ENCODE results near the gene MGLL. TPM values are rescaled to one million over a fixed set of nuclear protein-coding genes. Genes with fewer than 3 reads are reported as not detected.

MGLL gene
- total and polyA plus RNA-seq, 2 donors from 2014 or later, result 74.2 to 250 TPM

DNA sequence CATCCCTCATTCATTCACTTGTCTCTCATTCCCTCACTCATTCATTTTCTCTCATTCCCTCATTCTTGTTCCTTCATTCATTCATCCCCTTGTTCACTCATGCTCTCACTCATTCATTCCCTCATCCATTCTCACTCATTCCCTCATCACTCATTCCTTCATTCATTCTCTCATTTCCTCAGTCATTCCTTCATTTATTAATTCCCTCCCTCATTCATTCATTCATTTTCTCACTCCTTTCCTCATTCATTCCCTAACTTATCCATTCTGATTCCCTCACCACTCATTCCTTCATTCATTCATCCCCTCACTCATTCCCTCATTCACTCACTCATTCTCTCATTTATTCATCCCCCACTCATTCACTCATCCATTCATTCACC lies 135.8 kb downstream of the MGLL start:
- TF ChIP-seq, protein P1, sequence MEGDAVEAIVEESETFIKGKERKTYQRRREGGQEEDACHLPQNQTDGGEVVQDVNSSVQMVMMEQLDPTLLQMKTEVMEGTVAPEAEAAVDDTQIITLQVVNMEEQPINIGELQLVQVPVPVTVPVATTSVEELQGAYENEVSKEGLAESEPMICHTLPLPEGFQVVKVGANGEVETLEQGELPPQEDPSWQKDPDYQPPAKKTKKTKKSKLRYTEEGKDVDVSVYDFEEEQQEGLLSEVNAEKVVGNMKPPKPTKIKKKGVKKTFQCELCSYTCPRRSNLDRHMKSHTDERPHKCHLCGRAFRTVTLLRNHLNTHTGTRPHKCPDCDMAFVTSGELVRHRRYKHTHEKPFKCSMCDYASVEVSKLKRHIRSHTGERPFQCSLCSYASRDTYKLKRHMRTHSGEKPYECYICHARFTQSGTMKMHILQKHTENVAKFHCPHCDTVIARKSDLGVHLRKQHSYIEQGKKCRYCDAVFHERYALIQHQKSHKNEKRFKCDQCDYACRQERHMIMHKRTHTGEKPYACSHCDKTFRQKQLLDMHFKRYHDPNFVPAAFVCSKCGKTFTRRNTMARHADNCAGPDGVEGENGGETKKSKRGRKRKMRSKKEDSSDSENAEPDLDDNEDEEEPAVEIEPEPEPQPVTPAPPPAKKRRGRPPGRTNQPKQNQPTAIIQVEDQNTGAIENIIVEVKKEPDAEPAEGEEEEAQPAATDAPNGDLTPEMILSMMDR (IDR thresholded peaks at IDR 0.05; ENCODE audit: borderline replicate concordance, extremely low read depth, insufficient read depth), result no peak
- H3K36me3 ChIP-seq (ENCODE audit: control insufficient read depth in 2 of 3, insufficient read depth in 3 of 3, low read length in 3 of 3), result no peaks in the 10 kb centered on the region
- DNase-seq (no peak), FAIRE-seq (no peak)
- no peak overlapping the region for H3K4me3 ChIP-seq (ENCODE audit: low read length in 3 of 3)
- H3K27ac ChIP-seq (ENCODE audit: low read depth in 2 of 2, low read length in 2 of 2), result no peak overlapping the region
- no peaks in the 10 kb centered on the region for H3K9me3 ChIP-seq (ENCODE audit: control insufficient read depth in 2 of 3, insufficient read depth in 1 of 3, low read length in 3 of 3)
- H3K9ac ChIP-seq (ENCODE audit: low read length in 3 of 3), result no peak overlapping the region
- no peaks in the 10 kb centered on the region for H3K27me3 ChIP-seq (ENCODE audit: control insufficient read depth, insufficient read depth, low read length)
- H3K4me1 ChIP-seq (ENCODE audit: control insufficient read depth in 2 of 3, insufficient read depth in 2 of 3, low read depth in 1 of 3, low read length in 3 of 3), result no peaks in the 10 kb centered on the region
- intact Hi-C loops (cut with DNase I), result no loop called here

DNA sequence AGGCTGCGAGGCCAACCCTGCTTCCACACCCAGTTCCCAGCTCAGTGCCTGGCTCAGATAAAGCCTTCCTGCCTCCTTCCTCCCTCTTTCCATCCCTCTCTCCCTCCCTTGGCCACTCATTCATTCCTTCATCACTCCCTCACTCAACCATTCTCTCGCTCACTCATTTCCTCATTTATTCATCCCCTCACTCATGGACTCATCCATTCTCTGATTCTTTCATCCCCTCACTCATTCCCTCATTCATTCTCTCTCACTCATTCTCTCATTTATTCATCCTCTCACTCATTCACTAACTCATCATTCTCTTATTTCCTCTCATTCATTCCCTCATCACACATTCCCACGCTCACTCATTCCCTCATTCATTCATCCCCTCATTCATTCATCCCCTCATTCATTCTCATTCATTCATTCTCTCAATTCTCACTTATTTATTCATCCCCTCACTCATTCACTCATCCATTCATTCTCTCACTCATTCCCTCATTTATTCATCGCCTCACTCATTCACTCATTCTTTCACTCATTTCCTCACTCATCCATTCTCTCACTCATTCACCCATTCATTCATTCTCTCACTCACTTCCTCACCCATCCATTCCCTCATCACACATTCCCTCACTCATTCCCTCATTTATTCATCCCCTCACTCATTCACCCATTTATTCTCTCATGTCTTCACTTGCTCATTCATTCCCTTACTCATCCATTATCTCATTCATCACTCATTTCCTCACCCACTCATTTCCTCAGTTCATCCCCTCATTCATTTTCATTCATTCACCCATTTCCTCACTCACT lies 136.4 kb downstream of the MGLL start:
- intact Hi-C loops (cut with DNase I), result no loop called here
- Histone ChIP-seq H3K4me3 (ENCODE audit: low read length in 3 of 3) (no peak overlapping the region), H3K27me3 (ENCODE audit: control insufficient read depth, insufficient read depth, low read length) (no peaks in the 10 kb centered on the region), H3K27ac (ENCODE audit: low read depth in 2 of 2, low read length in 2 of 2) (no peak overlapping the region), H3K9me3 (ENCODE audit: control insufficient read depth in 2 of 3, insufficient read depth in 1 of 3, low read length in 3 of 3) (no peaks in the 10 kb centered on the region), H3K9ac (ENCODE audit: low read length in 3 of 3) (no peak overlapping the region), H3K4me1 (ENCODE audit: control insufficient read depth in 2 of 3, insufficient read depth in 2 of 3, low read depth in 1 of 3, low read length in 3 of 3) (no peaks in the 10 kb centered on the region), H3K36me3 (ENCODE audit: control insufficient read depth in 2 of 3, insufficient read depth in 3 of 3, low read length in 3 of 3) (no peaks in the 10 kb centered on the region)
- DNase-seq, result peak in 1 of 5 donors; percentile 9
- TF ChIP-seq, protein P1 (IDR thresholded peaks at IDR 0.05; ENCODE audit: borderline replicate concordance, extremely low read depth, insufficient read depth), result no peak
- FAIRE-seq, result no peak

DNA sequence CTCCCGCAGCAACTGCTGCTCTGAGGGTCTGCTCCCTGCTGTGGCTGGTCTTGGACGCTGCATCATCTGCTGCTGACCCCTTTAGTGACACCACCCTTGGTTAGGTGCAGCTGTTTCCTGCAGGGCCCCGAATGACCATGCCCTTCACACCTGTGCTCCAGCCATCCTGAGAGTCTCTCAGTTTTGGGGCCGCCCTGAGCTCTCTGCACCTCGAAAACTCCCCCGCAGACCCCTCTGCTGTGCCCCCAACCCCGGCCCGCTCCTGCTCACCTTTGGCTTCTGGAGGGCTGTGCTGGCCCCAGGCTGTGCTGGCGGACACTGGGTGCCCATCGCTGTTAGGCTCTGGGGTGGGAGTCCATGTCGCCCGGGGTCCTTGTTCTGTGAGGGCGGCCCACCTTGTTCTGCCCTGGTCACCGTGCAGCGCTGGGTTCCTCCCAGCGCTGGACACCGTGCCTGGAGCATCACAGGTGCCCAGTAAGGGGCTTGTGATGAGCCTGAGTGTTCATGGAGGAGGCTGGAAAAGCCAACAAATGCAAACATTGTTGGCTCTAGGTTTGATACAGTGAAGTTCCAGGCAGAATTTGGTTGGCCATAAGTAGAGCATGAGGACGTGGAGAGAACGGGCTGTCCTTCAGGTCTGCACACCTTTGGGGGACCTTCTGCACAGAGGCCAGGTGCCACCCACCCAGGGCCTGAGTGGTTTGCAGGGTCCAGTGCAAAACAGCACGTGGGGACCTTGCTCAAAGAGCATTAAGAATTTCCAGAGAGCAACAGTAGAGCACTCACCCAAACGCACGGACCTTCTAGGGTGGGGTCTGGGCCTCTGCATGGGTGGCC lies 137.2 kb downstream of the MGLL start:
- Histone ChIP-seq H3K9ac (ENCODE audit: low read length in 3 of 3) (no peak overlapping the region), H3K4me1 (ENCODE audit: control insufficient read depth in 2 of 3, insufficient read depth in 2 of 3, low read depth in 1 of 3, low read length in 3 of 3) (no peaks in the 10 kb centered on the region), H3K27ac (ENCODE audit: low read depth in 2 of 2, low read length in 2 of 2) (no peak overlapping the region), H3K9me3 (ENCODE audit: control insufficient read depth in 2 of 3, insufficient read depth in 1 of 3, low read length in 3 of 3) (no peaks in the 10 kb centered on the region), H3K36me3 (ENCODE audit: control insufficient read depth in 2 of 3, insufficient read depth in 3 of 3, low read length in 3 of 3) (no peaks in the 10 kb centered on the region), H3K27me3 (ENCODE audit: control insufficient read depth, insufficient read depth, low read length) (no peaks in the 10 kb centered on the region), H3K4me3 (ENCODE audit: low read length in 3 of 3) (no peak overlapping the region)
- TF ChIP-seq, protein P1 (IDR thresholded peaks at IDR 0.05; ENCODE audit: borderline replicate concordance, extremely low read depth, insufficient read depth), result no peak
- FAIRE-seq (no peak), DNase-seq (peak in 2 of 5 donors; percentile 30 to 65)
- intact Hi-C loops (cut with DNase I), result no loop called here

Data from kidney (tissue), 14 donors.